Nephron (organoid): Measurements from ENCODE around the gene UTP18.

Experiments
- H3K27ac Mint-ChIP-seq, 3 experiments: 2 replicates each; pipeline ENCODE4 v1.8.0; 2020; ENCODE audit warnings: mixed read lengths in 3 of 3, mild to moderate bottlenecking in 2 of 3, moderate library complexity in 1 of 3
- H3K27me3 Mint-ChIP-seq: 2 replicates; pipeline ENCODE4 v1.8.0; 2021; ENCODE audit warnings: low read depth, mild to moderate bottlenecking, moderate library complexity, mixed read lengths
- H3K36me3 Mint-ChIP-seq: 2 replicates; pipeline ENCODE4 v1.8.0; 2020; ENCODE audit warnings: low read depth, mixed read lengths
- H3K4me1 Mint-ChIP-seq: 2 replicates; pipeline ENCODE4 v1.8.0; 2020; ENCODE audit warnings: mixed read lengths
- H3K4me3 Mint-ChIP-seq, 3 experiments: 2 replicates each; pipeline ENCODE4 v1.8.0; 2020; ENCODE audit warnings: mild to moderate bottlenecking in 3 of 3, mixed read lengths in 3 of 3, moderate library complexity in 2 of 3
- H3K9me3 Mint-ChIP-seq: 2 replicates; pipeline ENCODE4 v1.8.0; 2020; ENCODE audit warnings: mixed read lengths
- TF ChIP-seq, protein P1 (sequence below), 3 experiments: fragments of 200-600 bp; sonication (generic); IDR thresholded peaks; one replicate each; pipeline ENCODE4 v1.5.0; 2021; ENCODE audit warnings: antibody characterized with exemption in 3 of 3; ENCODE audit not compliant: unreplicated experiment in 3 of 3

The UTP18 gene

DNA sequence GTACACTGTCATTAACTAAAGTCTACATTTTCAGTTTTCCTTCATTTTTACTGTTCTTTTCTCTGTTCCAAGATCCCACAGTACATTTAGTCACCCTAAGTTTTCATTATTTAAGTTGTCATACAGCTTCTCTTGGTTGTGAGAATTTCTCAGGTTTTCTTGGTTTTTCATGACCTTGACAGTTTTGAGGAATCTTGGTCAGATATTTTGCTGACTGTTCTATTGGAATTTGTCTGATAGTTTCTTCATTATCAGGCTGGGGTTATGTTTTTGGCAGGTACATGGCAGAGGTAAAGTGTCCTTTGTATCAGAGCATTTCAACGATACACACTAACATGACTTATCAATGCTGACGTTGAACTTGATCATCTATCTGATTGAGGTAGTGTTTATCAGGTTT lies 20.1 kb upstream of the UTP18 start:
- TF ChIP-seq, protein P1, sequence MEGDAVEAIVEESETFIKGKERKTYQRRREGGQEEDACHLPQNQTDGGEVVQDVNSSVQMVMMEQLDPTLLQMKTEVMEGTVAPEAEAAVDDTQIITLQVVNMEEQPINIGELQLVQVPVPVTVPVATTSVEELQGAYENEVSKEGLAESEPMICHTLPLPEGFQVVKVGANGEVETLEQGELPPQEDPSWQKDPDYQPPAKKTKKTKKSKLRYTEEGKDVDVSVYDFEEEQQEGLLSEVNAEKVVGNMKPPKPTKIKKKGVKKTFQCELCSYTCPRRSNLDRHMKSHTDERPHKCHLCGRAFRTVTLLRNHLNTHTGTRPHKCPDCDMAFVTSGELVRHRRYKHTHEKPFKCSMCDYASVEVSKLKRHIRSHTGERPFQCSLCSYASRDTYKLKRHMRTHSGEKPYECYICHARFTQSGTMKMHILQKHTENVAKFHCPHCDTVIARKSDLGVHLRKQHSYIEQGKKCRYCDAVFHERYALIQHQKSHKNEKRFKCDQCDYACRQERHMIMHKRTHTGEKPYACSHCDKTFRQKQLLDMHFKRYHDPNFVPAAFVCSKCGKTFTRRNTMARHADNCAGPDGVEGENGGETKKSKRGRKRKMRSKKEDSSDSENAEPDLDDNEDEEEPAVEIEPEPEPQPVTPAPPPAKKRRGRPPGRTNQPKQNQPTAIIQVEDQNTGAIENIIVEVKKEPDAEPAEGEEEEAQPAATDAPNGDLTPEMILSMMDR (IDR thresholded peaks at IDR 0.05; ENCODE audit: unreplicated experiment in 3 of 3), result no peak
- Mint-ChIP-seq H3K27ac (no peak overlapping the region), H3K4me3 (no peak overlapping the region), H3K4me1 (no peaks in the 10 kb centered on the region), H3K36me3 (peaks cover 50% of the 10 kb centered on the region), H3K27me3 (no peaks in the 10 kb centered on the region), H3K9me3 (peaks cover 13% of the 10 kb centered on the region)

DNA sequence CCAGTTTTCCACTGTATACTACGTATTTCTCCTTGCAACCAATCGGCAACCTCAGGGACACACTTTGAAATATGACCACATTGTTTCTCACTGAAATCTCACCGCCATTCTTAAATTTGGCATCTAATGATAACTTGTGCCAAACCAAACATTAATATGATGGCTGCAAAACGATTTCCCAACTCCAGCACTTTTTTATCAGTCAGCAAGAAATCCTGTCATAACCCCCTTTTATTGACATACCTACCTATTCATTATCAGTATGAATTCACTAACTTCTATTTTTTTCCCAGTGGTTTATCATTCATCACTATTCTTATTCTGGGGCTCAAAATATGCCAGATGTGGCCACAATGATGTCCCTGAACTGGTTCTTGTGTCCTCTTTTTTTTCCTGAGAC lies 16.3 kb upstream of the UTP18 start:
- H3K27ac Mint-ChIP-seq, result no peak overlapping the region
- no peaks in the 10 kb centered on the region for H3K4me1 Mint-ChIP-seq
- no peak overlapping the region for H3K4me3 Mint-ChIP-seq
- TF ChIP-seq, protein P1 (IDR thresholded peaks at IDR 0.05; ENCODE audit: unreplicated experiment in 3 of 3), result no peak
- H3K9me3 Mint-ChIP-seq, result peaks cover 2% of the 10 kb centered on the region
- peaks cover 32% of the 10 kb centered on the region for H3K36me3 Mint-ChIP-seq
- H3K27me3 Mint-ChIP-seq, result no peaks in the 10 kb centered on the region

DNA sequence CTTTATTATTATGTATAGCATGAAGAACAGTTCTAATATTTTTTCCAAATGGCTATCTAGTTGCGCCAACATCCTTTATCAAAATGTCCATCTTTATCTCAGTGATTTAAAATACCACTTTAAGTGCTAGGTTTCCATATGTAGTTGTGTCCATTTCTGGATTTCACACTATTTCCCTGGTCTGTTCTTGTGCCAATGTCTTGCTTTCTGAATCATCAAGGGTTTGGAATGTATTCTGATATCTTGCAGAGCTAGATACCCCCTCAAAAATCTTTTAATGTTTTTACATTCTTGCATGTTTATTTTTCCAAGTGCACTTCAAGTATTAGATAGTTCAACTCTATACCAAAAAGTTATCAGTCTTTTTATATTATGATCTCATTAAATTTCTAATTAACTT lies 14.8 kb upstream of the UTP18 start:
- Mint-ChIP-seq H3K4me1 (no peaks in the 10 kb centered on the region), H3K36me3 (peaks cover 38% of the 10 kb centered on the region), H3K27ac (no peak overlapping the region), H3K9me3 (peaks cover 10% of the 10 kb centered on the region), H3K27me3 (no peaks in the 10 kb centered on the region), H3K4me3 (no peak overlapping the region)
- TF ChIP-seq, protein P1 (IDR thresholded peaks at IDR 0.05; ENCODE audit: unreplicated experiment in 3 of 3), result no peak

DNA sequence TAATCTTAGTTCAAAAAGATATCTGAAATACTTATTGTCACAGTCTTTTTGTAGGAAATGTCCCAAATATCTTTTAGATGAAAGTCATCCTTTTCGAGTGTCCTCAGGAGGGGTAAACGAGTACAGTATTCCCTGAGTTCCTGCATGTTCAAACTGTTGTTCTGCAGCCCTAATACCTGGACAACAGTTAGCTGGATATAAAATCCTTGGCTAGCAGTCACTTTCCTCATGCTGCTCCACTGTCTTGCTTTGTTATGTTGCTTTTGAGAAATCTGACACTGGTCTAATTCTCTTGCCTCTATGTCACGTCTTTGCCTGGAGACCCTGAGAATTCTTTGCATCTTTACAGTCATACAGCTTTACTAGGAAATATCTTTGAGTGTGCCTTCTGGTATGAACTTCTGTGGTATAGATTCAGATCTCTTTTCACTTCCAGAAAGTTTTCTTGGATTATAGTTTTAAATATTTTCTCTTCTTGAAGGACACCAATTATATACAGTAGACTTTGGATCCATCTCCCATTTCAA lies 10.0 kb upstream of the UTP18 start:
- TF ChIP-seq, protein P1 (IDR thresholded peaks at IDR 0.05; ENCODE audit: unreplicated experiment in 3 of 3), result no peak
- Mint-ChIP-seq H3K27ac (no peak overlapping the region), H3K27me3 (no peaks in the 10 kb centered on the region), H3K36me3 (peaks cover 70% of the 10 kb centered on the region), H3K4me3 (no peak overlapping the region), H3K4me1 (no peaks in the 10 kb centered on the region), H3K9me3 (peaks cover 19% of the 10 kb centered on the region)

DNA sequence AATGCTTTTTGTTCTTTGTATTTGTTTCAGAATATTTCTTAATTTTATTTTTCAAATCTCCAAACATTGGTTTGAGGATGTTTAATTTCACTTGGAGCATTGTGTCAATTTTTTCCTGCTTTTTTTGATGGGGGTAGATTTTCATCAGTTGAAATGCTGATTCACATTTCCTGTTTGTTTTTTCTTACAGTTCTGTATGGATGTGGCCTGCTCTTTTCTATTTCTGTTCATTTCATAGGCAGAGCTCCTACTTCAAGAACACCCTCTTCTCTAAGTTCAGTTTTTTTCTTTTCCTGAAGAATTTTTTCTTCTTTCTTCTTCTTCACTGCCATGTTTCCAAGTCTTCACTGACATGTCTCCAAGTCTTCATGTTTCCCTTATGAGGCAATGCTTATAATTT lies 9.3 kb upstream of the UTP18 start:
- Mint-ChIP-seq H3K9me3 (peaks cover 19% of the 10 kb centered on the region), H3K4me1 (peaks cover 3% of the 10 kb centered on the region), H3K36me3 (peaks cover 74% of the 10 kb centered on the region), H3K27me3 (no peaks in the 10 kb centered on the region), H3K27ac (no peak overlapping the region), H3K4me3 (no peak overlapping the region)
- TF ChIP-seq, protein P1 (IDR thresholded peaks at IDR 0.05; ENCODE audit: unreplicated experiment in 3 of 3), result no peak

DNA sequence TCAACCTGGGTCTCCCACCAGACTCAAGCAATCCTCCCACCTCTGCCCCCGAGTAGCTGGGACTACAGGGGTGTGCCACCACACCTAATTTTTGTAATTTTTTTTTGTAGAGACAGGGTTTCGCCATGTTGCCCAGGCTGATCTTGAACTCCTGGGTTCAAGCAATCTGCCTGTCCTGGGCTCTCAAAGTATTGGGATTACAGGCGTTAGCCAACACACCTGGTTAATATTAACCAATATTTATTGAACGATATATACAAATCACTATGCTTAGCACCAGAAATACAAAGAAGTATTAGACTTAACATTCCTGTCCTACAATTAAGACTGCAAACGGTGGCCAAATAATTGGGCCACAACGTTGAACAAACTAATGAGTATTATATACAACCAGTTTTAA lies 4.7 kb upstream of the UTP18 start:
- H3K4me3 Mint-ChIP-seq, result peak overlapping the region; percentile 32 to 65 (median 39)
- H3K4me1 Mint-ChIP-seq, result peaks cover 33% of the 10 kb centered on the region
- H3K27me3 Mint-ChIP-seq, result no peaks in the 10 kb centered on the region
- TF ChIP-seq, protein P1 (IDR thresholded peaks at IDR 0.05; ENCODE audit: unreplicated experiment in 3 of 3), result no peak
- H3K27ac Mint-ChIP-seq, result peak overlapping the region; percentile 21 to 42 (median 27)
- H3K9me3 Mint-ChIP-seq, result peaks cover 9% of the 10 kb centered on the region
- peaks cover 54% of the 10 kb centered on the region for H3K36me3 Mint-ChIP-seq
